HG03108 (cell line): ENCODE measurements around the gene FDXR.
A peak's percentile ranks its signal among the peaks of the same experiment; 100 is the strongest.

Experiments used
- ATAC-seq: cut with Tn5 transposase; IDR thresholded peaks from one replicate; pipeline ENCODE4 v1.9.1; 2021; ENCODE audit warnings: moderate library complexity; ENCODE audit not compliant: unreplicated experiment

FDXR gene

GRCh38 chr17:74839990-74840852, 32.6 kb downstream of the FDXR start:
- no peak for ATAC-seq

DNA sequence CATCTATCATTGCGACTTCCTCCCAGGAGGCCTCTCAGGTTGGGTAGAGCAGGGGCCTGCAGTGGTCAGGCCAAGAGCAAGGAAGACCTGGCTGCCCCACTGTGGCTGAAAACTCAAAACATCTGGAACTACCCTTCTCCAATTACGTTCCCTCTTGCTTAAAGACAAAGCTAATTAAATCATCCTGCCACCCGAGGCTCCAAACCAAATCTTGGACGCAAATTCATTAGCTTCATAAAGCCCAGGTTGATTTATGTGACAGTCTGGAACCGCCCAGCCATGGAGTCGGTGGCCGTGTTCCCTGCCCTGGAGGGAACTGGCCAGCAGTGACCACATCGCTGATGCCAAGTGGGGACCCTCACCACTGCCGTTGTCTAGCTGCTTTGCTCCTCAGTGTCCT, 34.5 kb downstream of the FDXR start:
- no peak for ATAC-seq

- ATAC-seq, result no peak
Measured at GRCh38 chr17:74836691-74837467, 35.9 kb downstream of the FDXR start.

- ATAC-seq, result no peak
Measured at GRCh38 chr17:74836191-74836590, 36.6 kb downstream of the FDXR start.

DNA sequence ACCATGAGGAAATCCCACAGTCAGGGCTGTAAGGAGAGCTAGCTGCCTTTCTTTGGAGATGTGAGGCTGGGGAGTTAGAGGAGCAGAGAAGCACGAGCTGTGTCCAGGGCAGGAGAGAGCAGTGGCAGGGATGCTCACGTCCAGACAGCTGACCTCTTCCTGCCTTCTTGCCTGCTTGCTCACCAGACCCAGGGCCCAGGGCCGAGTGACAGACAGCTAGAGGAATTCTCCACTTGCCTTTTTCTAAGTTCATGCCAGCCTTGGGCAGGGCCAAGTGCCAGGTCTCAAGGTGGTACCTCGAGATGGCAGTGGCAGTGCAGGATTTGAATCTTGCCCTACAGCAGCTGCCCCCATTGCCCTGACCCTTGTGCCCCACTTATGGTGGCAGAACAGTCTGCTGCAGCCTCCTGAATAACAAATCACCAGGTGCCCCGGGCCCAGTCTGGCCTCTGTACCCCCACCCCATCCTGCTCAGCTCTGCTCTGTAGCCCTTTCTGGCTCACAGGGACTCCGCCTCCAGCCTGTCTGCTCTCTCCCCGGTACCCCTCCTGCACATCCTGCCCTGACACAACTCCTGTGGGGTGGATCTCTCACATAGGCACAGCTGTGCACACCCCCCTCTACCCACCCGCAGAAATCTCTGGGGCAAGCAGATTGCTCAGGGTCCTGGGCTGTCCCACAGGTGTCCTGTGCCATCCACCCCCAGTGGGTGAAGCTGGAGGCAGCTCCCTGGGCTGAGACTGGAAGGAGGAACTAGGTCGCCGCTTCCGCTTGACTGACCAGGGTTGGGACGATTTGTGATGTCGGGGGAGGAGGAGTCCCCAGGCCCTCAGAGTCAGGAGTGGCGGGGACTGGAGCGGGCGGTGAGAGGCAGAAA, 39.1 kb downstream of the FDXR start:
- ATAC-seq, result peak; percentile 51

DNA sequence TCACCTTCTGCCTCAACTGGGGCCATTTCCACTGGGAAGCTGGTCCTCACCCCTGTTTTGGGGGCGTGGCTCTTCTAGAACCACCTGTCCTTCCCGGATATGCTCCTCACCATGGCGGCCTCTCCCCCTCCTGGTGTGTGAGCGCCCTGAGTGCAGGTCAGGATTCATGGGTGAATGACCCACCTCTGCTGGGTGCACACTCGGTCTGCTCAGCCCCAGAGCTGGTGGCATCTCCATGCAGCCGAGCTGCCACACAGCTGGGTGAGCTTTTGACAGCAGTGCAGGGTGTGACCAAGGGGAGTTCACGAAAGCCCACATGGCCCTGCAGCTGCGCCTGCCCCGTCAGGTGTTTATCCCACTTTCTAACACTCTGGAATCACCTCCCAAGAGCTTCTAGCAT, 40.4 kb downstream of the FDXR start:
- no peak for ATAC-seq

DNA sequence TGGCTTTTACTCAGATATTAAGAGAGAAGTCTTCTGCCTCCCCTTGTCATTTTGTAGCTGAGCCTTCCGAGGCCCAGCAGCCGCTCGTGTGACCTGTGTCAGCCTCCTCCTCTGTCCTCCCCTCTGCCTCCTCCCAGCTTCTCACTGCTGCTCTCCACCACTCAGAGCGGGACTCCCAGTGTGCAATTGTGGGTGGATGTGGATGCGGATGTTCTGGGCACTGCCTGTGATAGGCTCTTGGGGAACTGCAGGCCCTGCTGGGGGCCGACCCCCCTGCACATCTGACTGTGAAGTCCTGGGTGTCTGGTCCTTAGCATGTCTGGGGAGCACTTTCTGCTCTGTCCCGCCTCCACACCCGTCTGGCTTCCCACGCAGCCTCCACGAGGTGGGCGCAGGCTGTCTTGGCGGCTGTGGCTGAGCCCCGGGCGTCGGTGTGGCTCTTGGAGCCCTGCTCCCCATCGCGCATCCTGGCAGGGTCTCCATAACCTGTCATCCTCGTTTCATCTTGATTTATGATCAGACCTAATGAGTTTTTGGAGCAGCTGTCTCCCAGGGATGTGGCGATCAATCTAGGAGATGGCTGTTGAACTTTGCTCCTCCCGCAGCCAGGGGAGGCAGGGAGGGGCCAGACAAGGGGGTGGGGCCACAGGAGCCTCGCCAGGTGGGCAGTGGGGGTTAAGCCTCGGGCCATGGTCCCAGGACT, 41.2 kb downstream of the FDXR start:
- ATAC-seq, result no peak

GRCh38 chr17:74830861-74831260, 41.9 kb downstream of the FDXR start:
- no peak for ATAC-seq

- no peak for ATAC-seq
Measured at GRCh38 chr17:74827800-74828199, 45.0 kb downstream of the FDXR start.

GRCh38 chr17:74825952-74826719, 46.7 kb downstream of the FDXR start:
- ATAC-seq, result no peak

DNA sequence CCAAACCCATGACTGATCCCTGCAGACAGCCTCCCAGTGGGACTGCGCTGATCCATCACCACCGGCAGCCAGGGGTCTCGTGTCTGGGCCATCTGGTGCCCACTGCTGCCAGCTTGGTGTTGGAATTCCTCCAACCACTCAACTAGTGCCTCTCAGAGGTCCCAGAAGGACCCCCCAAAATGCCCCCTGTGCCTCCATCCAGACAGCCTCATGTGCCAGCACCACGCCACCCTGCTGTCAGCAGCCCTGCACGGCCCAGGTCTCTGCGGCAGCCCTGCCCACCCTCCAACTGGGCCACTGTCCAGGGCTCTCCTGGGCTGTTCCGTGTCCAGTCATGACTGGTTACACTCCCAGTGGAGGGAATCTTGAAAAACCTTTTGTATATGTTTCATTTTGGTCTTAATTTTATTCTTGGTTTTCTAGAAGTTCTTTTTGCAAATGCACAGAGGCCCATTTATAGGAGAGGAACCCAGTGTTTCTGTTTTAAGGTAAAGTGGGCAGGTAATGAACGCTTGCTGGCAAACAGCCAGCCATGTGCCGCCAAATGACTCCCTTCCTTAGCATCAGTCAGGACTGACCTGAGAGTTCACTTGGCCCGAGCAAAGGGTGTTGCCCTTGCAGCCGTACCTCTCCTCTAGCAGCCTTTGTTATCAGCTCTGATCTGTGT, 47.7 kb downstream of the FDXR start:
- no peak for ATAC-seq

DNA sequence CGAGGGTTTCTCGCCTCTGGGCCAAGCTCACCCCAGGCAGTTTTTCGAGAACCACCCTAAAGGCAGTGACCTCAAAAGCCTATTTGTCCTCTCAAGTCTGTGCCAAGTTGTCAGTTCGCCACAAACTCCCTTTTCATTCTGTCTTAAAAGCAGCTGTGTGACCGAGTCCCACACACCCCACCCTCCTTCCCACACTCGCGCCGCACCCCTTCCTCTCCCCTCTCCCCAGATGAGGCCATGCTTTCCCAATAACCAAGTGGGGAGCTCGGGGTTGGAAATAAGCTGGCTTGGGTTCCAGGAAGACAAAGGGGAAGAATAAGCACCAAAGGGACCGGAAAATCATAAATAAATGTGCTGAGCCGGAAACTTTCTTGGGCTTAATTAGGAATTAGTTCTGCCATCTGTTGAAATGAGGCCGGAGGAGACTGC, 49.8 kb downstream of the FDXR start:
- no peak for ATAC-seq

- ATAC-seq, result no peak
Measured at GRCh38 chr17:74822335-74822938, 50.4 kb downstream of the FDXR start.

DNA sequence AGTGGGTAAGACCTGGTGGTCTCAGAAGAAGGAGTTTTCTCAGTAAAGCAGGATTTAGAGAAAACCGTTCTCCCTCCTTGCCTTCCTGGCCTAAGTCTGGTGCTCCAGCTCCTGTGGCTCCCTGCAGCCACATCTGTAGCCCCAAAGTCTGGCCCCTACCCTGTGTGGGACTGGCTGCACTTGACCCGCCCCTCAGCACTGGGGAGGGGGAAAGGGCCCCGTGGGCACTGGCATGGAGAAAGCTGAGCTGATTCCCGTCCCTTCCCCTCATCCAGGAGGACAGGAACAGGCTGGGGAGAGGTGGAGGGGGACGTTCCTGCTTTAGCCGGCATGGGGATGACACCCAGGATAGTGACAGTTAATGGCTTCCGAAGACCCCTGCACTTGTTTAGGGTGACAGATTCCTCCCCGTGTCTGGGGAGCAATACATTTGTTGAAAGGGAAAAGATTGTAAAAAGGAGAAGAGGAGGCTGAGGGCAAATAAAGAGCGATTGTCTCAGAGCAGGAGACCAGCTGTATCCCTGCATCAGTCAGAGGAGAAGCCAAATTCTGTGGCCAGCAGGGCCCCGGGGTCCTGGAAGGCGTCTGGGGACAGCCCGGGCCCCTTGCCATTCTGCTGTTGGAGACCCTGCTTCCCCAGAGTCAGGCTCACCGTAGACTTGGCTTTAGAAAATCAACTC, 51.0 kb downstream of the FDXR start:
- ATAC-seq, result no peak

- no peak for ATAC-seq
Measured at GRCh38 chr17:74819801-74820436, 52.9 kb downstream of the FDXR start.

DNA sequence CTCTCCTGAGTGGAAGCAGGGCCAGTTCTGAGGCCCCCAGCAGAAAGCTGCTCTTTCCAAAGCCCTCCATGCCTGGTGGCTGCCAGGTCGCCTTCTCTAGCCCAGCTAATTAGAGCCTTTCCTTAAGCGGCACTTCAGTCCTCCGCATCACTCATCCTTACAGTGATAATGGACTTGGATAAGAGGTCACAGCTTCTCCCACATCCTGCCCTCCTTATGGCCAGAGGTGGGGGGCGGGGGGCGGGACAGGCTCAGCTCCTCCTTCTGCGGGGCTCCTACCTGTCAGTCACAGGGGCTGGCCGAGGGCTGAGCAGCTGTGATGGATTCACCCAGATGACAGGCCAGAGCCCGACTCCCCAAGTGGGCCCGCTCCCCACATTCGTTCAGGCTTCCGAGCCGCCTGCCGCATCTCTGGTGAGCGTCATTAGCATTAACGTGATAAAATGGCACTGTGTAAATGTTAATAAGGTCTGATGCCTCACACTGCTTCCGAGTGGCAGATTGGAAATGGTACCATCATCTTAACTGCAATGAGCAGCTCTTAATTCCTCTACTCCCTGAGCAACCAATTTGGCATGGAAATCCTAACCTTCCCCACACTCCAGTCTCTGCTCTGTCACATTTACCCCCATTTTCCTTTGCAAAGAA, 54.4 kb downstream of the FDXR start:
- ATAC-seq, result no peak

DNA sequence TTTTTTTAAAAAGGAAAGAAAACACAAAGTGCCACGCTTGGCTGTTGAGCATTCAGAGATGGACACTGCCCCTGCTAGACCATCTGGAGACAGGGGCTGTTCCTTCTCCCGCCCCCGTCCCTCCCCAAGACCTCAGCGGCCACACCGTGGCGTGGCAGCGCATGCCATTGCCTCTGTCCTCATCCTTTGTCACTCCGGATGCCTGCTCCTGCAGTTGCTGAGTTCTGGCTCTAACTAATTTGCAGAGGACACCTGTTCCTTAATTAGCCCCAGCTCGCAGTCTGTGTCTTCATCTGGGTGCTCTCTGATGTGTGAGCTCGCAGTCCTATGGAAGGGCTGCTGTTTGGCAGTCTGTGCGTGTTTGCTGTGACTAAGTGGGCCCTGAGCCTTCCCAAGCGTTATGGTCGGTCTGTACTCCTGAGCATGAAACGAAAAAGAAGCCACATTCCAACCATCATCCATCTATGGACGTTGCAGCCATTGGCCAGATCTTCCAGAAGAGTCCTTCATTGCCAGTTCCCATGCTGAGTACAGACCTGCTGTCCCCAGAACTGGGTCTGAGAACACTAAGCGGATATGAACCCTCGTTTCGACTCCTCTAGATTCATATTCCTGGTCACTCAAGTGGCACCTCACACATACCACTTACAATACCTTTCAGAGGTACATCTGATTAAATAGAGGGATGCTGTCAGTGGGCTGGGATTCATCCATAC, 55.7 kb downstream of the FDXR start:
- ATAC-seq, result no peak
